Mammary epithelial cell (primary cell): ENCODE measurements around the gene ZMYM4.

Experiments
- EZH2 ChIP-seq: IDR thresholded peaks from 2 replicates; pipeline ENCODE4 v1.6.1; 2012; ENCODE audit warnings: low read length, inconsistent platforms, borderline replicate concordance
- TF ChIP-seq, protein P1 (sequence below), 2 donors: IDR thresholded peaks in 1 of 2; conservative IDR thresholded peaks in 1 of 2; 2 replicates each; pipeline ENCODE4 v1.5.1; 2011 to 2012; ENCODE audit warnings: inconsistent platforms in 2 of 2, low read length in 2 of 2, mild to moderate bottlenecking in 2 of 2, control low read depth in 1 of 2, low read depth in 1 of 2; ENCODE audit not compliant: insufficient read depth in 1 of 2; ENCODE audit errors: extremely low read depth in 1 of 2

DNA sequence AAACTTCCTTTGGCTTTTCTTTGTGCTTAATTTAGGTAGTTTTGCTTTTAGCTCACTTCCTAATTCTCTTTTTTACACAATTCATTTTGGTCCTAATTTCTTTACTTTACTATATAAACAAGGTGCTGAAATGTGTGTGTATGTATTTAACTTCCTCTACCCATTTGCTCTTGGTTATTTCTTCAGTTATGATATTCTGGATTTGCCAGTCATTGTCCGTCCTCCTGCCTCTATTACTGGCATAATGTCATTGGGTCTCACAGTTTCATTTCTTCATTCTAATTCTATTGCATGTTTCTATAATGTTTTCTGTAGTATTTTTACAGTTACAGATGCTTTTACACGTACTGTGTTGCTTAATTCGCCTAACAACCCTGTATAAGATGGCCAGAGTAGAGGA, 96.2 kb downstream of the ZMYM4 start:
- no peak for TF ChIP-seq EZH2
- TF ChIP-seq, protein P1, sequence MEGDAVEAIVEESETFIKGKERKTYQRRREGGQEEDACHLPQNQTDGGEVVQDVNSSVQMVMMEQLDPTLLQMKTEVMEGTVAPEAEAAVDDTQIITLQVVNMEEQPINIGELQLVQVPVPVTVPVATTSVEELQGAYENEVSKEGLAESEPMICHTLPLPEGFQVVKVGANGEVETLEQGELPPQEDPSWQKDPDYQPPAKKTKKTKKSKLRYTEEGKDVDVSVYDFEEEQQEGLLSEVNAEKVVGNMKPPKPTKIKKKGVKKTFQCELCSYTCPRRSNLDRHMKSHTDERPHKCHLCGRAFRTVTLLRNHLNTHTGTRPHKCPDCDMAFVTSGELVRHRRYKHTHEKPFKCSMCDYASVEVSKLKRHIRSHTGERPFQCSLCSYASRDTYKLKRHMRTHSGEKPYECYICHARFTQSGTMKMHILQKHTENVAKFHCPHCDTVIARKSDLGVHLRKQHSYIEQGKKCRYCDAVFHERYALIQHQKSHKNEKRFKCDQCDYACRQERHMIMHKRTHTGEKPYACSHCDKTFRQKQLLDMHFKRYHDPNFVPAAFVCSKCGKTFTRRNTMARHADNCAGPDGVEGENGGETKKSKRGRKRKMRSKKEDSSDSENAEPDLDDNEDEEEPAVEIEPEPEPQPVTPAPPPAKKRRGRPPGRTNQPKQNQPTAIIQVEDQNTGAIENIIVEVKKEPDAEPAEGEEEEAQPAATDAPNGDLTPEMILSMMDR (conservative IDR thresholded peaks at IDR 0.05 in 1 of 2, IDR thresholded peaks at IDR 0.05 in 1 of 2; ENCODE audit: extremely low read depth in 1 of 2, insufficient read depth in 1 of 2, low read depth in 1 of 2, low read length in 2 of 2): no peak
